GM21423 (cell line): ENCODE measurements around the gene MOSPD2.

Experiments
- ATAC-seq: cut with Tn5 transposase; IDR thresholded peaks from one replicate; pipeline ENCODE4 v1.9.1; 2021; ENCODE audit warnings: mild to moderate bottlenecking, moderate library complexity; ENCODE audit not compliant: unreplicated experiment

The MOSPD2 gene

DNA sequence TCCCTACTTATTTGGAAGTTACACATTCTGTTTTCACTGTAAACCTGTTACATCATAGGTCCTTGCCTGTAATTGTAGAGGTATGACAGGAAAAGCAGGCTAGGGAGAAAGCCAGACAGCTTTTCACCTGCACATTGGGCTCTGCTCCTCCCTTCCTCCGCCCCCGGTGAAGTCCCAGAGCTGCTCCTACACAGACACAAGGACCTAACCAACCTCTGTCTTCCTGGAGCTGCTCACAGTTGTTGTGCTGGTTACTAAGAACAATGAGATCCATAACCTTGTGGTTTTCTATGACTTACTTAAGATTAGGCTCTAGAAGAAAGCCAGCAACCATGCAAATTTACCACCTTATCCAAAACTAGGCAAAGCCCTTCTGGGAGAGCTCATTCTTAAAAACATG is 40.0 kb downstream of the MOSPD2 start:
- no peak for ATAC-seq

DNA sequence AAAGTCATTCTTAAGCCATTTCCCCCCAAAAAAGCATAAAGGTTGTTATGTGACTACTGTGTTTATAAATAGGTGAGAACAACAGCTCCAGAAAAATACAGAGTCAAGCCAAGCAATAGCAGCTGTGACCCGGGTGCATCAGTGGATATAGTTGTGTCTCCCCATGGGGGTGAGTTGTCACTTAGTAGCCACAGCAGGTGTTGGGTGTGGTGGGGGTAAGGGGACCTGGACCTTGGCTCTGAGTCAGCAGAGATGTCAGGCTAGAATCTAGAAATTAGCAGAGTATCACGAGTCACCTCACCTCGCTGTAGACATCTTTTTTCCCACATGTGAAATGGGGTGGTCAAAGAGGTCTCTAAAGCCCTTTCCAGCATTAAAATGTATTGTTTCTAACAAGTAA is 42.4 kb downstream of the MOSPD2 start:
- no peak for ATAC-seq

DNA sequence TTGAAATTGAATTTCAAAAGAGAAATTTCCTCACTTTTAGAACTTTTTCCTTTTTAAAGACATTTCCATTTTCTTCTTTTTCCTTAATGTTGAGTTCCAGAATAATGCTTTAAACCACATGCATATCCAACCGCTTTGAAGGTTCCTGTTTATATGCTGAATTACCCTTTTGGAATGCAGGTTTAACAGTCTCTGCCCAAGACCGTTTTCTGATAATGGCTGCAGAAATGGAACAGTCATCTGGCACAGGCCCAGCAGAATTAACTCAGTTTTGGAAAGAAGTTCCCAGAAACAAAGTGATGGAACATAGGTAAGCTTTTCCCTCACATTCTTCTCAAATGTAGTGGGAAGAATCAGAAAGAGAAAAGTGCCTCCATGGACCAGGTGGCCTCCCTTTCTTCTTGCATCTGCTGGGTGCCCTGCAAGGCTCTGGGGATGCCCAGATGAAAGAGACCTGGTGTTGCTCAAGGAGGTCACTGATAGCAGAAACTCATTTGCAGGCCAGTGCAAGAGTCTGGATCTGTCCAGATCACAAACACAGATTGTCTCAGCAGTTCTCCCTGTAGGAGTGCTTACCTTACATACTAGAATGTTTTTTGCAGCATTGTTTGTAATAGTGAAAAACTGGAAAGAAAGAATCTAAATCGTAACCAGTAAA is 42.9 kb downstream of the MOSPD2 start:
- ATAC-seq: no peak

DNA sequence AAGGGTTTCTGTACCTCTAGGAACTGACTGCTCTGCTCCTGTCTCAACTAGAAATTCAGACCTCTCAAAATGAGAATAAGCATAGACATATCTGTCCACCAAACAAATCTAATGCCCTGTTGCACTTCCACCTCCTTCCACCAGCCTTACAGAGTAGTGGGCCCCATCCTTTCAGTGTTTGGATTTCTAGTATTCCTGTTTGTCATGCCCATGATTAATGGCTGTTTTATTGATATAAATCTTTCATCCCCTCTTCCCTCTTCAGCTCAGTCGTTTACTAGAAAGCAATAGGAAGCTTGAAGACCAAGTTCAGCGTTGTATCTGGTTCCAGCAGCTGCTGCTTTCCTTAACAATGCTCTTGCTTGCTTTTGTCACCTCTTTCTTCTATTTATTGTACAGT is 46.2 kb downstream of the MOSPD2 start:
- ATAC-seq: no peak

DNA sequence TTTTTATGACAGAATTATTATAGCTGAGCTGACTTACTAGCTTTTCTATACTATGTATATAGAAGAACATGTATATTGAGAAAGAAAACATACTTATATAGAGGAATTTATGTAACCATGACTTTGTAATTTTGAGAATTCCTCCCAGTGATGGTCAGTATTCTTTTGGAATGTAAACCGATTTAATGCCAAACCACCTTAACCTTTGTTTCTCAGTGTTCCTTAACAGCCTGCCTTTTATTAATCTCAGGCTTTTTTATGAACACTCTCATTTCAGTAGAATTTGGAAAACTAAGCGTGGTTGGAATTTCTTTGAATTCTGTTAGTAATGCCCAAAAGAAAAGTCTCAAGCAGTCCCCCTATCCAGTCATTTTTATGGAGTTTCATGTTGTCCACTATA is 47.0 kb downstream of the MOSPD2 start:
- no peak for ATAC-seq

DNA sequence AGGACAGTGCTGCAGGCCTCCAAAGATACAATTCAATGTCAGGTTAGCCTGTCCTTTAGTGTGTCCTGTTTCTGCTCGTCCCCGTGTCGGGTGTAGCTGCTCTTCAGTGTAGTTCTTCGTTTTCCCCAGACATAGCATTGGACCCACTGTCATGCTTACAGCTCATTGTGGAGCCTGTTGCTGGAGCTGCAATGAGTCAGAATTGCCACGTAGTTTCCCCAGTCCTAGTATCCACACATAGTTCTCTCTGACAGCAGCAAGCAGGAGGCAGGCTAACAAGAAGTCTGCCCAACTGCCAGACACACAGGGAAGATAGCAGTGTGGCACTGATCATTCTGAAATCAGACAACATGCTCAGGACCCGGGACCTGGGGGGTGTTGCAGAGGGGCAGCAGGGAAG is 49.2 kb downstream of the MOSPD2 start:
- ATAC-seq: no peak

DNA sequence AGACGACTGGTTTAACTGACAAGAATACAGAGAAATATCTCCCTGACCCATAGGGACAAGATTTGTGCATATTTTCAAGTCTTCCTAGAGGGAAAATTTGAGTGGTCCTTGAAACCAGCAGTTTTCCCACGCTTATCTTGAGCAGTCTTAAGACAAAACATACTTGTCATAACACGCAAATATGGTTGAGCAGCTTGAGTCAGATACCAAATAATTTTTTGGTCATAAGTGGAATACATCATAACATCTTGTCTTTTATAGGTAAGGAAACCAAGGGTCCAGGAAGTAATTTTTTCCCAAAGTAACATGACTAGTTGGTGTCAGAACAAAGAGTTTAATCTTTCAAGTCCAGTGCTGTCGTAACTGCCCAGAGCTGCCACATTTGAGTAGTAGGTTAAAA is 50.5 kb downstream of the MOSPD2 start:
- ATAC-seq: no peak

DNA sequence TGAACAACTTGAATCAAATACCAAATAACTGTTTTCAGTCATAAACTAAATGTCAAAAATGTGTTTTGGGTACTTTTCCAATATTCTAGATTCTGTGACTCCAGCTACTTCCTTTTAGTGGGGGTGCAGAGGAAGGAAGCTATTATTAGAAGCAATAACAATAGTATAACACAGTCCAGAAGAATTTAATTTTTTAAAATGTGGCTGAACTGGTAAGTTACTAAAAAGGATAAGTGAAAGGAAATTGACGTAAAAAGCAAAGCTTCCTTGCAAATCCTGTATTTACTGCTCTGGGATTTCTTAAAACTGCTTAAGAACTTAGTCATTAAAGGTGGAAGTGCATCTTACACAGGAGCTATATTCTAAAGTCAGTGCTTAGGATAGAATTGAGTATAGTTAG is 53.2 kb downstream of the MOSPD2 start:
- no peak for ATAC-seq

DNA sequence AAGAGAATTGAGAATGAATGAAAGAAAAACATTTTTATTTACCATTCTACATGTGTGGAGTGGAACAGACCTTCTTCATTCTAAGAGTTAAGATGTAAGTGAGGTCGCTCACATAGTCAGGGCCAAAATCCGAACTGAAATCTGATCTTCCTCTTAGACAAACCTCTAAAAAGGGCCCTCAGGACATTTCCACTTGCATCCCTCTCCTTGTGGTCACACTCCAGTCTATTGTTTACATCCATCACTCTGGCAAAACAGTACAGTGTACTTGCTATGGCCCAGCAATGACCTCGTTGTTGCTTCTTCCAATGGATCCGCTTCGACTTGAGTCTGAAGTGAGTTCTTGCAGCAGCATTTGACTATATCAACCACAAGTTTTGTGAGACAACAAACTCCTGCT is 54.2 kb downstream of the MOSPD2 start:
- no peak for ATAC-seq

DNA sequence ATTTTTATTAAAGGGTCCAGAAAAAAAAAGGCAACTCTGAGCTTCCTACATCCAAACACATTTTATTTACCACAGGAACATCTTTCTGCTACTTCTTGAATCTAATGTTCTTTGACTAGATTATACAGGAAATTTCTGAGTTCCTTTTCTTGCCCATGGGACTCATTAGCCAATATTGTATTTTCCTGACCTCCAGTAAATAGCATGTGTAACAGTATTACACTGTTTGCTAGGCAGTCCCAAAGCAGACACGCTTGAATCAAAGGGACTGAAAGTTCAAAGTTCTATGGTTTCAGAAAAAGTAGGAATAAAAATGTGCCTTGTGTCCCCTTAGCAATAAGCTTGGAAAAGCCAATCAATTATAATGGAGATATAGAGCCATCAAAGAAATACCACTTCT is 57.4 kb downstream of the MOSPD2 start:
- no peak for ATAC-seq

DNA sequence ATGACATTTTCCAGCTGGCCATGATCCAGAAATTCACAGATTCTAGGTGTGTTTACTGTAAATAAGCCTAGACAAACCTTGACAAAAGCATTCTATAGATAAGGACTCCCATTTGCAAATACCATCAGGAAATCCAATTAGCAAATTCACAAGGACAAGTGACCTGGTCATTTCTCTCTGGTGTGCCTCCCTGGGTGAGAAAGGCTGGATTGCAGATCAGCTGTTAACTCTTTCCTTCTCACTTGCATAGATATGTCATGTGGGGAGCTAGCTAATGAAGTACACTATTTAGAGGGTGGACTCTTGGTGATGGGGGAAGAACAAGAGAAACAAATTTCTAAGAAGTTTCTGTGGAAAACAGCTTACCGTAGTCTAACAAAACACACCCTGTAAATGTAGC is 58.9 kb downstream of the MOSPD2 start:
- ATAC-seq: no peak

DNA sequence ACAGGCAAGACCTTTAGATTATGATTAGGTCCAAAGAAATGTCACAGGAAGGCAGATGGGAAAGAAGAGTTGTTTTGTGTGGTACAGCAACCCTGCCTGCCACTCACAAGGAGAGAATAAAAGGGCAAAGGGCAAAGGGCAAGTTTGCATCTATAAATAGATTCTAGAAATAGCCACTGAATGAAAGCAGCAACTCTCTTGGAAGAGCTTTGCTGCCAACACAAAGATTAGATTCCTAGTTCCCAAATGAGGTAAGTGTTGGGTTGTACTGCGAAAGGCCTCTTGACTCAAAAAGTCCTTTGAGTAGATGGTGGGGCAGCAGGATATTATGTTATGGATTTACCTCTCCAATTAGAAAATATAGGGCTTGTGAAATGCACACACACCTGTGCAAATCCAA is 61.2 kb downstream of the MOSPD2 start:
- ATAC-seq: no peak

DNA sequence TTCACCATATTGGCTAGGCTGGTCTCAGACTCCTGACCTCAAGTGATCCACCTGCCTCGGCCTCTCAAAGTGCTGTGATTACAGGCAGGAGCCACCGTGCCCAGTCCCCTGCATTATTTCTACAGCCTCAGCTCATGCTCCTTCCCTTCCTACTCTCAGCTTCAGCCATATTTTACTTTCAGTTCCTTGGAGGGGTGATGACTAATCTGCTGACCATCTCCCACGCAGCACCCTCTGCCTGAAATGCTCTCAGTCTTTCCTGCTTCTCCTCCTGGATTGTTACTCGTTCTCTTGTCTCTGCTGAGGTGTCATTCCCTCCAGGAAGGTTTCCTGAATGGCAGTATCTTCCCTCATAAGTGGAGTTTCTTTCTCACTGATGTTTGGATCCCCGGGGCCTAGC is 63.3 kb downstream of the MOSPD2 start:
- no peak for ATAC-seq

DNA sequence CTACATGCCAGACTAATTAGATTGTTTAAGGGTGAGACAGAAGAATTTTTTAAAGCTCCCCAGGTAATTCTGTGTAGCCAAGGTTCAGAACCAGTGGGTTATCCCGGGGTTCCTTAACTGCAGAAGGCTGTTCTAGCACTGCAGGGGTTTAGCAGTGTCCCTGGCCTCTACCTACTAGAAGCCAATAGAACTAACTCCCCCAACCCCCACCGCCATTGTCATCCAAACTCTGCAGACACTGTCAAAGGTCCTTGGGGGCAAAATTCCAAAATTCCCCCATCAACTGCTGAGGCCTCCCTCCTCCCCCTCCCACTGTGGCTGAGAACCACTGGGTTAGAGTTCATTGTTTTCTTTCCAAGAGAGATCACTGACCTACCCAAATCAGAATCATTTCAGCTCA is 66.4 kb downstream of the MOSPD2 start:
- no peak for ATAC-seq

DNA sequence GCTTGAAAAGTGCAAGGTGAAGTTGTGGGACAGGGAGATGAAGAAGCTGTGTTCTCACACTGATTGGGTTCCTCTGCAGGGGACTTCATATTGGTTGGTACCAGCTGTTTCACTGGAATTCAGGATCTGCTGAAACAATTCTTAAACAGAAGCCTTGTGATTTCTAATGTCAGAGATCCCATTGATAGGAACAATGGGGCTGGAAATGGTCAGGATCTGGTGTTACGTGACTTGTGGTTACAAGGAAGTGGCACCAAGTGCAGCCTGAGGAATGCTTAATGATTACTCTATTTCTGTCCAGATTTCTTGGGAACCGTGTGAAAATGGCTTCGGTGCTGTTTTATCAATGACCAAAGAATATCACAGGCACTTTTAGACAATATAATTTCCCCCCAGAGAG is 68.1 kb downstream of the MOSPD2 start:
- ATAC-seq: no peak

DNA sequence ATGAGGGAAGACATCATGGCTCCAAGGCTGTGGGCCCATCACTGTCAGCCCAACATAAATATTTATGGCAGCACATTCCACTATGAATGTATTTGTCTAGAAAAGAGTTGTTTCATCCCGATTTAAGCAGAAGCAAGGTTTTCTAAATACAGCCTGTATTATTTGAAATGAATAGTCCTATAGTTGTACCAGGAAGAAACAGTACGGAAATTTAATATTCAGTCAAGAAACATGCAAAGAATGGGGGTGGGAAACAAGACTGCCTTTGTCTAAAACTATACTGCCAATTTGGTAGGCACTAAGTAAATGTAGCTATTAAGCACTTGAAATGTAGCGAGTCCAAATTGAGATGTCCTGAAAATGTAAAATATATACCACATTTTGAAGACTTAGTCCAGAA is 69.1 kb downstream of the MOSPD2 start:
- no peak for ATAC-seq

DNA sequence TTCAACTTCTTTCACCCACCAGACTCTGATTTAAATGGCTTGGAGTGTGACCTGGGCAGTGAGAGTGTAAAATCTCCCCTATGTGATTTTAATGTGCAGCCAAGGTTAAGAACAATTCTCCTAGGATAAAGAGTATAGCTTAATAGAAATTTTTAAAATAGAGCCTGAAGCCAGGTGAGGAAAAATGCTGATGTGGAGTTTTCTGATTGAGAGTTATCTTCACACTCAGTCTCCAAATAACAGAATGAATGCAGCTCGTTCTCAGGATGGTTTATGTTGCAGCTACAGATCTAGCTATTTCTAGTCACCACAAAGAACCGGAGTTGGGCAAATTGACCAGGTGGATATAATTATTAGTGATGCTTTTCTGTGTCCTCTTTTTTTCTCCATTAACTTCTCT is 70.7 kb downstream of the MOSPD2 start:
- ATAC-seq: no peak

DNA sequence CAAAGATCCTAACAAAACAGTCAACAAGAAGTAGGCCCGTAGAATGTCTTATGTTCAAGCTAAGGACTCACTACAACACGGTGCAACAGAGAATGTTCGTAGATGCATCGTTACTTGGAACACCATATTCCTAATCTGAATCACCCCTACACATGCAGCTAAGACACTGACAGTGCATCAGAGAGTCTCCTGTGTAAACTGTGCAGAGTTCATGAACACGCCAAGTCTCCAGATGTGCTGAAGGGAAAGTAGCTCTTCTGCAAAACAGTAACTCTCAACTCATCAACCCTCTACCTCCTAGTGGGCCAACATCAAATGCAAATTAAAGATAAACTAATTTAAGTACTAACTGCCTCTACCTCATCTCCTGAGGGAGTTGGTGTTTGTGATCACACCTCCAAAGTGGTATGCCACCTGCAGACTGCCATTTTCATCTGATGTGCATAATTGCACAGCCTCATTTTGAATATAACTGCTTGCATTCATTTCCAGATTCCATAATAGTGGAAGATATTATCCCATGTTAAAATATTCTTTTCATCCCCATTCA is 73.5 kb downstream of the MOSPD2 start:
- ATAC-seq: no peak

DNA sequence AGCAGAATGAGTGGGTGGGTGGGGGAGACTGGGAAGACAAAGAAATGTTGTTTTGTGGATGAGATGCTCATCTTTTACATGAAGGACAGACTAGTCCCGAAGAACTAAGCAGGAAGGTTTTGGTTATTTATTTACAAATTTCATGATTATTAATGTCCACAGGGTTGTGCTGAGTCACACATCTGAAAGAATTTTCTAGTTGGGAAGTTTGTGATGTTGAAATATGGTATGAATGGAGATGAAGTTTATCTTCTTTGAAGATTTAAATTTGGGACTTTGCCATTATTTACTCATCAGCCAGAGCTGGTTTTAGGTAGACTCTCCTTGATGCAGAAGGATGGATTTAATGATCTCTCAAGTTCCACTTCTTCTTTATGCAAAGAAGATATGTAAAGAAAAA is 75.5 kb downstream of the MOSPD2 start:
- ATAC-seq: no peak

DNA sequence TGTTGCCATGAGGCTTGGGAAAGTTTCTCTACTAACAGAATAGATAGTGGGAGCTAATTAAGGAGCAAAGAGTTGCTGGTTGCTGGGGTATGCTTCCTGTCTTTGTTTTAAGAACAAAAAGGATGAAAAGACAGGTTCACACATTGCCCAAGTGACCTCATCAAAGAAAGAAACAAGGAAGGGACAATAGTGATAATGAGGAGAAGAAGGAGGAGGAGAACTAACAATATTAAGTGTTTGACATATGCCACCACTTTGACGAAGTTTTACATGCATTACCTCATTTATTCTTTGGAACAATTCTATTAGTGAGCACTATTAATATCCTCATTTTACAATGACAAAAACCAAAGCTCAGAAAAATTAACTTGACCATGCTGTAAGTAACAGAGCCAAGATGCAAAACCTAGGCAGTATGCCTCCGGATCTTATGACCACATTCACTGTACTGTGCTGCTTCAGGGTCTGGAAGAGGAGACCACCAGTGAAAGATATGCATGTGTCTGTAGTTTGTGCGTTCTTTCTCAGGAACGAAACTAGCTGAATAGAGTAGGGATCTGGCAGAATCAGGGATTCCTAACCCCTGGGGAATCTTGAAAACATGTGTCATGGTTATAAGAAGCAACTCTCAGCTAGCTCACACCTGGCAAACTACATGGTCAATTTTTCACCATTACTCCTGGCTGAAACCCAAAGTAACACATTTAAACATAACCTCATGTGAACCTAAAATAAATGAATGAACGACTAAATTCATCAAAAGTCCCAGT is 83.8 kb downstream of the MOSPD2 start:
- ATAC-seq: no peak

DNA sequence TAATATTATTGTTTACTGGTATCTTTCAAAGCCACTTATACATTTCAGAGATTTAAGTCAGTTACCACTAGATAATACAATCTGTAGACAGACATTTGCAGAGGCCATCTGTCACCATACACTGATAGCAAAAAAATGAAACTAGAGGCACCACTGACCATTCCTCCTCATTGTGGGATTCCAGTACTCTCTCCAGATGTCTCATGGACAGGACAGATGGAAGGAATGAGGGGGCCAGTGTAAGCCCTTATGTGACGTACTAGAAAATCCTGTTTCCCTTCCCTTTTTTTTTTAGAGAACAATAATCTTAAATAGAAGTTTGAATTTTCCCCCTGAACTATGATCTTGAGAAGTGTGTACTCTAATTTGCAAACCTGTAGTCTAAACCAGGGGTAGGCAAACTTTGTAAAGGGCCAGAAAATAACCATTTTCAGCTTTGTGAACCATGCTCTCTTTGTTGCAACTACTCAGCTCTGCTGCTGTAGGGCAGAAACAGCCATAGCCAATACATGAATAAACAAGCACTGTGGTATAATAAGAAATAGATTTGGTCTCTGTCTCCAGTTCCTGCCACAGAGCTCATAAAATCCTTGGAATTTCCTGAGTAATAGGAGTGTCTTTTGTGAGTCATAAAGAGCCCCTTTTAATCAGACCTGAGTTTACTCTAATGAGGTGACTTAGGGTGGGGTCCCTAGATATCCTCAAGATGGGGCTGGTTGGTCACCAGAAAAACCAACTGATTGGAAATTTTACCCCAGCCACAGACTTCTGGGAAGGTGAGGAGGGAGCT is 90.4 kb downstream of the MOSPD2 start:
- ATAC-seq: no peak

DNA sequence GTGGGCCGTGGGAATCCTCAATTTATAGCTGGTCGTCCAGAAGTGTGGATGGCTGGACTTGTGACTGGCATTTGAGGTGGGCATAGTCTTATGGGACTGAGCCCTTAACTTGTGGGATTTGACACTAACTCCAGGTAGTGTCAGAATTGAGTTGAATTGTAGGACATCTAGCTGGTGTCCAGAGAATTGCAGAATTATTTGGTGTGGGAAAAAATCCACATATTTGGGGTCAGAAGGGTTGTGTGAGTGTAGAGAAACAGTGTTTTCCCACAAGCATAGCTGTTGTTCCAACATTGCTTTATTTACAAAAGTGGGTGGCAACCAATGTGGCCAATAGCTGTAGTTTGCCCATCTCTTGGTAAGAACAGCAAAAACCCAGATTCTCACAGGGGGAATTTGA is 91.3 kb downstream of the MOSPD2 start:
- no peak for ATAC-seq
